ENCODE data around the gene HEMK1.

The HEMK1 gene

DNA sequence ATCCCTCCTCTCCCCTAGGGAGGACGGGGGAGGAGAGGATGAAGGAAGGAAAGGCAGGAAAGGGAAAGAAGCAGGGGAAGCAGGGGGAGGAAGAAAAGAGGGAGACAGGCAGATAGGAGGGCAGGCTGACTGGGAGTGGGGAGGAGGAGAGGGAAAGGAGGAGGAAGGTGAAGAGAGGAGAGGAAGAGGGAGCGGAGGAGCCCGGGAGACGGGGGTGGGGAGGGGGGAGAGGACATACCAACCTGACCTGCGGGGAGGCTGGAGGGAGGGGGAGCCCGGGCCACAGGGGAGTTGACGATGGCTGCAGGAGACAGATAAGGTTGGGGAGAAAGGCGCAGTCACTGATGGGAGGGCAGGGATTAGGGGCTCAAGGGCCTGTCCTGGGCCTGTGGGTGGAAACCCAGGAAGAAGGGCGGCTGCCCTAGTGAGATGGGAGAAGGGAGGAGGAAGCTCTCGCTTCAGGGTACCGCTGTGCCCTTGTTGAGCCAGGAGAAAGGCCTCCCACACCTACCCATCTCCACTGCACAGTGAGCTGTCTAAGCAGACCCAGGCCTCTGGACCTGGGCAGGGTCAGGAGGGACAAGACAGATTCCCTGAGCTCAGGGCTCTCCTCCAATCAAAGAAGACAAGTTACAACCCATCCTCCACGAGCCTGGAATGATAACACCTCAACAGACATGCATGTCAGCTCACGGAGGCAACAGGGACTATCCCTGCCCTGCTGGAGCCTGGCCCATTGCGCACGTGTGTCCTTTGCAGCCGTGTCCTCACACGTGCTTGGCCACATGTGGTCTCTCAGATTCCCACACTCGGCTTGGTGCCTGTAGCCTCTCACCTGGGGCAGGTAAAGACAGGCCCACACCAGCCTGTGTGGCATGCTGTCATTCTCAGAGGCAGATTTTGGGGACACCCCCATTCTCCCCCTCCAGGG, 29.7 kb upstream of the HEMK1 start:
- H3K4me3 ChIP-seq (ENCODE audit: low read depth, low read length) = no peak overlapping the region
- no peak for DNase-seq (ENCODE audit: low read depth)

DNA sequence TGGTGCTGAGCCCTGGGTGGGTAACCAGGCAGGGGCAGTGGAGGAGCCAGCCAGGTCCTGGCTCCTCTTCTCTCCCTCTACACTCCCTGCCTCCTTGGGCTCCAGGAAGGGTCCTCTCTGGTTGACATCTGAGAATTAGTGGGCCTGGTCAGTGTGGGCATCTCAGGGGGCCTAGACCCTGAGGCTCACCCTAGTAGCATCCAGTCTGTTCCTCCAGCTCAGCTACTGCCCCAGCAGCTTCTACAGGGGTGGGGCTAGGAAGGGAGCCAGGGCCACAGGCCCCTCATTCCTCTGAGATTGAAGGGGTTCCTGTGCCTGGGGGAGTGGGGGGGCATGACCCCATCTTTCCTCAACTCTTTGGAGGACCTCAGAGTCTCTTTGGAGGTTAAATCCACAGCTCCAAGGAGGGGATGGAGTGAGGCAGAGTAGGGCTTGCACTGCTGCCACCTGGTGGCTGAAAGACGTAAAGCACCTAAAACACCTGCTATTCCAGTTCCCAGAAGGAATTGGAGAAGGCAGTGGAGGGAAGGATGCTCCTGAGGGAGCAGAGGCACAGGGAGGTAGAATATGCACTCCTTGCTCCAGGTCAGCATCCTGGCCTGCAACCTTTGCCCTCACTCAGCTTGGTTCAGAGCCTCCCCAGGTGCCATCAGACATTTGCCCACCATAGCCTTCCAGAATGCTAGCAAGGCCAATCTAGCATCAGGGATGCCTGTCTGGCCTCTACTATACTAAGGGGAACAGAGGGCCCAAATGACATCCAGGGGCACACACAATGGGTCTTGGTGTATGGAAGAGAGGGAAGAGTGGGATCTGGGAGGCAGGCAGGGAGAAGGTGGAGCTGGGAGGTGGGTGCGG, 26.9 kb upstream of the HEMK1 start:
- DNase-seq (ENCODE audit: low read depth) = no peak
- H3K4me3 ChIP-seq (ENCODE audit: low read depth, low read length) = no peak overlapping the region

DNA sequence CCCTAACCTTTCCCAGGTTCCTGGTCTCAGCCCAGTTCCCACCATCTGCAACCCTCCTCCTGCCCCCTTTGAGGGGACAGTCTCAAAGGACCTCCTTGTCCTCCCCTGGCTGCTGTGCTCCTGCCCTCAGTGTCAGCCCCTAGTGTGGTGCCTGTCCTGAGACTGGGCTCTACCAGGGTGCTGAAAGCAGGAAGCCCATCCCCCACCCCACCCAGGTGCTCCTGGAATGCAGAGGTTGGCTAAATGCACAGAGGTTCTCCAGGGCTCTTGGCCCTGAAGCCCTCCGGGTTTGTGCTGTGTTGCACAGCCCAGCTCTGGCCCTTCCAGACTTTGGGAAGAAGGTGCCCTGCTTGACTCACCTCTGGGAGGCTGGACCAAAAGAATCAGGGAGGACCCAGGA, 23.5 kb upstream of the HEMK1 start:
- DNase-seq (ENCODE audit: low read depth) = no peak
- no peak overlapping the region for H3K4me3 ChIP-seq (ENCODE audit: low read depth, low read length)

DNA sequence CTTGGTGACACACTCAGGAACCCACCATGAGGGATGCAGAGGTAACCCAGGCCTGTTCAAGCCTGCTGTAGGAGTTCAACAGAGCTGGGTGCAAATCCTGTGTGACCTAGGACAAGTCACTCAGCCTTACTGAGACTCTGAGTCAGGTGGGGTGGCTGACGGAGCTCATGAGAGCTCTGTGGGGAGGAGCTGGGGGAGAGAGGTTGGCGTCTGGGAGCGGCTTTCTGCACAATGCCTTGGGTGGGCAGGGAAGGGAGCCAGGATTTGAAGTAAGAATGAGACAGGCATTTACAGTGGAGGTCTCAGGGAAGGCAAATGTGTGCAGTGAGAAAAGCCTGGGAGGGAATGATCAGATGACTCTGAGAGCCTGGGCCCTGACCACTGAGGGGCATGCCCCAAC, 20.1 kb upstream of the HEMK1 start:
- DNase-seq (ENCODE audit: low read depth) = no peak
- no peak overlapping the region for H3K4me3 ChIP-seq (ENCODE audit: low read depth, low read length)

DNA sequence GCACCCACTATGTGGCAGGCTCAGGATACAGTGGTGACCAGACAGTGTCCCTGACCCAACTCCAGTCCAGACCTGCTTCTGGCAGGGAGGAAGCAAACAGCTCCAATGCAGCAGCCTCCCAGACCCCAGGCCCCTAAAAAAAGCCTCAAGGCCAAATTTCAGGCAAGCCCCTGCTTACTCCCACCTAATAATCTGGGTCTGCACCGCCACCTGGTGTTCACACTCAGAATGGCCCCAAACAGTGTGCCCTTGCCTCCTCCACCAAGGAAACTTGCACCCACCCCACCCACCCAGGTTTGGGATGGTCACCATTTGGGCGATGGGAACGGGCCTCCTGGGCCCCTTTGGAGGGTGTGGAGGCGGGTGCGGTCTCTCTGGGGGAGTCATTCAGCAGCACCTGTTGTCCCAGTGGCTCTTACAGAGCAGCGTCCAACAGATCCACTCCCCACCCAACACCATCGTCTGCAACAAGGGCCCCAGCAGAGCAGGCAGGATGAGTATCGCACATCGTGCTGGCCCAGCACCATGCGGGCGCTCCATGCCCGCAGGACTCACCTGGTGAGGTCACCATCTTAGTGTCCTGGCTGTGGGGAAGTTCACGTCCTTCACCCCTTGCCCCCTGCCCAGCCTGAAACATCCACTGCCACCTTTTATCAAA, 19.1 kb upstream of the HEMK1 start:
- no peak for DNase-seq (ENCODE audit: low read depth)
- no peak overlapping the region for H3K4me3 ChIP-seq (ENCODE audit: low read depth, low read length)

DNA sequence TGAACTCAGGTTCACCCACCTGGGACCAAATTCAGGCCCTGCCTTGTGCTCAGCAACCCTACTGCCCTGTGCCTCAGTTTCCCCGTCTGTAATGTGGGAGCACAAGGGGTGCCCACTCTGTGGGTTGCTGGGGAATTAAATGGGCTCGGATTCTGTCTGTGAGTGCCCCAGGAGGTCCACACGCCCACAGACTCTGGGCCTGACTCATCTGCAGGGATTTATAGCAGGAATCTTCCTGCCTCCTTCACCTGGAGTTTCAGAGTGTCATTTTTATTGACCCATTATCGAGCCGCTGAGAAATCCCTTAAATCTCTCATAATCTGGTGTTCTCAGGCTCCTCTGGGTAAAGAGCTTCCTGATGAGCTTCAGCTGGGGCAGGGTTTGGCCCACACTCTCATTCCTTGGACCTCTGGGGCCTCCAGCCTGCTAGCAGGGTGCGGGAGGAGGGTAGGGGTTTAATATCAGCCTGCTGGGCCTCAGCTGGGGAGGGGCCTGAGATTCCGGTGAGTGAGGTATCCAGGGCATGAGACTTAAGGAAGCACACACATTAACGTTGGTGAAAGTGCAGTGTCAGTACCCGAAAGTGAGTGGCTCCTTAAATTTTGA, 18.2 kb upstream of the HEMK1 start:
- H3K4me3 ChIP-seq (ENCODE audit: low read depth, low read length) = no peak overlapping the region
- no peak for DNase-seq (ENCODE audit: low read depth)

DNA sequence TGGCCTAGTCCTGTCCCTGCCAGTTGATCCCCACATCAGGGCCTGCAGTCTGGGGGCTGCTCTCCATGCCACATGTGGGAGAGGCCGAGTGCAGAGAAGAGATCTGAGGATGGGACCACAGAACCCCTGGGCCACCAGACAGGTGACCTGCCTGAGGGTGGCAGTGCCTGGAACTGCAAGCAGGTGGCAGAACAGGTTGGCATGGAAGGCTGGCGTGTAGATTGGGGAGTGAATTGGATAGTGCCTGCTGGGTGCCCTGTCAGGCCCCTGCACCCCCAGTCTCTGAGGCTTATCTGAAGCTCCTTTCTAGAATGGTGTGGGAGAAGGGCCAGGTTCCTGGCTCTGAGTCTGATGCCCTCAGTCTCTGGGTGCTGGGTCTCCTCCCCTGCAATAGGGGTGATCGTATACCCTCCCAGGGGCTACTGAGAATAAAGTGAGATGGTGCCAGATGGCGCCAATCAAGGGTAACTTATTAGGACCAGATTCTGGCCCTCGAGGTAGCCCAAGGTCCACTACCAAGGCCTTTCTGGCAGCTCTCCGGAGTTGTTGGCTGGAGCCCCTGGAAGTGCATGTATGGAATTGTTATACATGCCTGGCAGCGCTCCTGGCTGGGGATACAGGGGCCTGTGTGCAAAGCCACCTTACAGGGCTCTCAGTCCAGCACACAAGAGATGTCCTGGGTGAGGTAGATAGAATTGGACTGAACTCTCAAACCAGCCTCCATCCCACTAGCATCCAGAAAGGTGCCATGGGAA, 17.5 kb upstream of the HEMK1 start:
- DNase-seq (ENCODE audit: low read depth) = no peak
- H3K4me3 ChIP-seq (ENCODE audit: low read depth, low read length) = no peak overlapping the region

DNA sequence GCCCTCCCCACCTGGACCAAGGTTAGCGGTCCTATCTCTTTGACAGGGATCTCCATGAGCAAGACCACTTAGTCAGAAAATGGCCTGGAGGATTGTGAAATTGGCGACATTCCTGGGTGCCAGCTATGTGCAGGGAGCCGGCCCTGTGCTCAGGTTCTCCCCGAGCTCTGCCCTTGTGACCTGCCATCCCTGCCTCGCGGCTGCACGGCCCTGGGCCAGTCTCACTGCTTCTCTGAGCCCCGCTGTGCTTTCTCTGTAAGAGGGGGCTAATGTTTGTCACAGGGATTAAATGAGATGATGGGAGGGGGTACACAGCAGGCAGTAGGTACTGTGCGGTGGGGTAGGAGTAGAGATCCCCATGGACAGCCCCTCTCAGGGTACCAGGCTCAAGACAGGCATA, 16.7 kb upstream of the HEMK1 start:
- DNase-seq (ENCODE audit: low read depth) = no peak
- no peak overlapping the region for H3K4me3 ChIP-seq (ENCODE audit: low read depth, low read length)

DNA sequence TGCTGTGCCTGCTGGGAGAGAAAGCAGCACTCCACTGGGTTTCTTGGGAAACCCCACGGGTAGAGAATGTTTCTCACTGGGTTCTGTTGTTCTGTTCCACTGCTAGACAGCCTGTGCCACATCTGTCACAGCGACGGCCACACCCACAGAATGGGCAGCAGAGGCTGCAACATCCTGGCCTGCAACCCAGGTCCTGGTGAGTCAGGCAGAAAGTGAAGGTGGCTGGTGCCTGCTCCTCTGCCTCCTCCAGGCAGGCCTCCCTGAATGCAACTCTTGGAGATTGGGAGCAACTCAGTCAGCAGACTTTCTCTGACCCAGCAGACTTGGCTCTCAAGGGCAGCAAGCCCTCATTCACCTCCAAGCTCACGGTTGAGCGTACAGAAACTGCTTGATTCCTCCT, 14.8 kb upstream of the HEMK1 start:
- H3K4me3 ChIP-seq (ENCODE audit: low read depth, low read length) = no peak overlapping the region
- no peak for DNase-seq (ENCODE audit: low read depth)

DNA sequence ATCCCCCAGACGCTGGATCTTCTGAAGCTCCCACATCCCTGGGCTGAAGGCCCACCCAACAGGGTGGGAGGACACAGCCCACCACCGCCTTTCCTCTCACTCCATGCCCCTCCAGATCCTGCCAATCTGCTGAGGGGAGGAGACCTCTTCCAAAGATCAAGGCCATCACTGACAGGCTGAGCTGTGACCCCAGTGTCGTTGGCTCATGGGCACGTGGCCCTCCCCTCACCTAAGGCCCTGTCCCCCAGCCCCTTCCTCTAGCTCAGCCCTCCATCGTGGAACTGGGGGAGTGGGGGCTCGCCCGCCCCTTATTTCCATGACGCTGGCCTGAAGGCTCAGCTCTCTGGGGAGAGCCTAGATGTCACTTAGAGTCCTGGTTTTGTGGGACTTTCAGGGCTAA, 12.2 kb upstream of the HEMK1 start:
- DNase-seq (ENCODE audit: low read depth) = no peak
- no peak overlapping the region for H3K4me3 ChIP-seq (ENCODE audit: low read depth, low read length)

DNA sequence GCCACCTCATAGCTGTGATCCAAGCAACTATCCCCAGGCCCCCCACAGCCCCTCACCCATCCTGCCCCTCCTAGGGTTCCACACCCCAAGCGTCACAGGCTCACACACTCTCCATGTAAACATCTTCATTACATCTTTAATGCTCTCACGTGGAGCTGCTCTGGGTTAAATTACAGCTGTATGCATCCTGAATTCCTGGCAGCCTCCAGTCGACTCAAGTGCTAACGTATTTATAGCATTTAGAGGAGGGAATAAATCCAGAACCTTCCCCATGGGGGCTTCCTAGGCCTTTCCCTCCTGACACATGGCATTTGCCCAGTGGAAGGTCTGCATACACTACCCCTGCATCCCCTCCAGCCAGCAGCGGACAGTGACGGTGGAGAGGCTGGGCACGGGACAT, 11.4 kb upstream of the HEMK1 start:
- no peak overlapping the region for H3K4me3 ChIP-seq (ENCODE audit: low read depth, low read length)
- no peak for DNase-seq (ENCODE audit: low read depth)

DNA sequence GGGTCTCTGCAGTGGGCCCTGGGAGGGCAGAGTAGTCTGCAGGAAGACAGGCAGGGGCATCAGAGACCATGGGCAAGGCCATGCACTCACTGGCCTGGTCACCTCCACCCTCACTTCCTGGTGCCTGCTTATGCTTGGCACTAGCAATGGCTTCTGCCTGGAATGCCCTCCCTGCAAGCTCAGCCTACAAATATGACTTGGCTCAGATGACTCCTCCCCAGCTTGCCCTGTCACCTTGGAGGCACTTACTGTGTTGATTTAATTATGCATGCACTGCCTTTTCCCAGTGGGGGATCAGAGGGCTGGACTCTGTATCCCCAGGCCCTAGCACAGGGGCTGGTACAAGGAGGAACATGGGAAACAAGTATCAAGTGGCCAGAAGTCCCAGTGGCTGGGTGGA, 9.6 kb upstream of the HEMK1 start:
- DNase-seq (ENCODE audit: low read depth) = no peak
- H3K4me3 ChIP-seq (ENCODE audit: low read depth, low read length) = no peak overlapping the region

DNA sequence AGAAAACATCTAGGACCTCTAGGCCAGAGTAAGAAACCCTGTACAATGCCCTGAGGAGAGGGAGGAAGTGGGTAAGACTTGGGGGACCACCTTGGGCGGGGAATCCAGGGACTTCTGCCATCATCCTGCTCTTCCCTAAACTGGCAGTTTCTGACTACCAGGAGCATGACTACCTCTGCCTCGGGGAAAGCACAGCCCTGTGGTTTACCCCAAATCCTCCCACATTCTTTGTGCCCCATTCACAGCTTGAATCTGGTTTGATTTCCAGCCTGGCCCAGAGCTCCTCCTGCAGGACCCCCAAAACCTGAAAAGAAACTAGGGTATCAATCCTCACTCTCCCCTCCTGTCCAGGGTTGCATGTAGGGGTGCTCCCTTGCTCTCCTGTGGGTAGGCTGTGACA, 6.5 kb upstream of the HEMK1 start:
- DNase-seq (ENCODE audit: low read depth) = no peak
- H3K4me3 ChIP-seq (ENCODE audit: low read depth, low read length) = no peak overlapping the region

DNA sequence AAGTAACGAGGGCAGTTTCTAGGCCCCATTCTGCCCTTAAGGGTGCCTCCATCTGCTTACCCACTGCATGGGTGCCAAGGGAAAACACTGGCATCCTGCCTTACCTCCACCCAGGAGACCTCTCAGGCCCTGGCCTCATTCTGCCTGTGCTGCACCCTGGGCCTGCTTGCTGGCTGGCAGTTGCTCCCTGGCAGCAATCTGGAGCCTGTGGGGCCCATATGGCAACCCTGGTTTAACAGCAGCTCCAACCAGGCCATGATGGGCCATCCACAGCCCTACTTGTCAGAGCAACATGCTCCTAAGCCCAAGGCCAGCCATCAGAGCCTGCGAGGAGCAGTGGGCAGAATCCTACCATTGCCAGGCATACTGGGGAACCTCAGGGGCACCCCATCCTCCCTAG, 5.5 kb upstream of the HEMK1 start:
- no peak overlapping the region for H3K4me3 ChIP-seq (ENCODE audit: low read depth, low read length)
- no peak for DNase-seq (ENCODE audit: low read depth)

DNA sequence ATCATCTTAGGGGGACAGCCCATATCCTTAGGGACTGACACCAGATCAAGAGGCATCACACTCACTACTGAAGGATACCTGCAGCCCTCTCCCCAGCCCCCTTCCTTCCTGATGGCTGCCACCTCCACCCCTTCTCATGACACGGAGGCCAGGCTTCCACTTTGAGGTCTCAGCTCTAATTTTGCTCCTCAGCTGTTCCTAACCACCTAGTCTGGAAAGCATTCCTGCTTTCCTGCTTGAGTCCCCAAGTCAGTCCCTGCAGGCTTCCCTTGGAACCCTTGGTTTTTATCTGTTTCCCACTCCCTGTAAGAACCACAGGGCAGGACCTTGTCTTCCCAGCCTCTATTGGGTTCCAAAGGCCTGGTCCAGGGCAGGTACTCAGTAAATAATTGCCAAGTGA, 5.0 kb upstream of the HEMK1 start:
- no peak for DNase-seq (ENCODE audit: low read depth)
- H3K4me3 ChIP-seq (ENCODE audit: low read depth, low read length) = no peak overlapping the region

DNA sequence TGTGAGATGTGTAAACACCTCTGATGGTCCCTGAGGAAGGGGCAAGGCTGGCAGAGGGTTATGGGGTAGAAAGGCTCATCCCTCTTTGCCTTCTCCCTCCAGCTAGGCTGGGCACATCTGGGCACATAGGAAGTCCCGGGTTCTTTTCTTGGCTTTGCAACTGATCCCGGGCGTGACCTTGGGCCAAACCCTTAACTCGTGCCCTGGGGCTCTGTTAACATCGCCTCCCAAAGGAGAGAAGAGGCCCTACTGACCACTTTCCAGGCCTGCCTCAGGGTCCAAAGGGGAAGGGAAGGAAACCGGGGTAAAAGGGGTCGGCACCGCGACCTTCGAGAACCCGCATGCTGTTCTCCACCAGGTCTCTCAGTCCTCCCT, 2.3 kb upstream of the HEMK1 start:
- H3K4me3 ChIP-seq (ENCODE audit: low read depth, low read length) = peak overlapping the region; percentile 57
- DNase-seq (ENCODE audit: low read depth) = no peak

DNA sequence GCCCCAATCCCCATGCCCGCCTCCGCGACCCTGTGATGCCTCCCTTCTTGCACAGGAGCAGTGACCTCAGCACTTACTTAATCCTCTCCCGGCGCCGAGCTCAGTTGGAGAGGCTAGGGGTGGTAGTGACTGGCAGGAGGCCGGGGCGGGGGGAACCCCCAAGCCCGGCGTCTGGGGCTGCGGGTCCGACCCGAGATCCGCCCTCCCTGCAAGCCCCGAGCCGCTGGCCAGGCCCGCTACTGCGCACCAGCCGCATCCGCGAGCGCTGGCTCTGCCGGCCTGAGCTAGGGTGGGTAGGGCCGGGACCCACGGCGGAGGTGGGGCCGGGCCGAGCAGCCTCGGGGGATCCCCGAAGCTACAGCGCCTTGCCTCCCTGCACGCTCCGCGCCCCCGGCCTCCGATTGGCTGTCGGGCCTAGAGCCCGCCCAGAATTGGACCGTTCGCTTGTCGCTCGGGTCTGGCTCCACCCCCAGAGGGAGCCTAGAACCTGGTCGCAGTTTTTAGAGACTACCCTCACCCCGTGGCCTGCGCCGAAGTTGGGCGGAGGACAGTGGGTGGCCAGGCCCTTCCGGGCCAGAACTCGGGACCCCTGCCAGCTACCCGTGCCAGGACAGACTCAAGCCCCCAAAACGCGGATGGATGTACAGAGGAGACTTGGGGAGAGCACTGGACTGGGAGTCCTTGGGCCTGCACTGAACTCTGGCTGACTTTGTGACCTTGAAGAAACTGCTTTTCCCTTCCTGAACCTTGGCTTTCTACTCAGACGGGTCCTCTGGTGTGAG, 1.7 kb upstream of the HEMK1 start, which contains the start of gene C3orf18:
C3orf18 (minus strand) TSS at position 362 of the 782 bp plus-strand sequence. CDS start 2,048 bp downstream, outside the sequence.
- peak within 1 kb of the TSS; percentile 97 for H3K4me3 ChIP-seq (ENCODE audit: low read depth, low read length)
- peak; percentile 62 for DNase-seq (ENCODE audit: low read depth)

Data from skeletal muscle cell (primary cell).